ENCODE results near the gene CBFA2T3. TPM values are rescaled to one million over a fixed set of nuclear protein-coding genes. Genes with fewer than 3 reads are reported as not detected.

CBFA2T3 gene
- total RNA-seq, 6 experiments from 2014 or later = not detected

DNA sequence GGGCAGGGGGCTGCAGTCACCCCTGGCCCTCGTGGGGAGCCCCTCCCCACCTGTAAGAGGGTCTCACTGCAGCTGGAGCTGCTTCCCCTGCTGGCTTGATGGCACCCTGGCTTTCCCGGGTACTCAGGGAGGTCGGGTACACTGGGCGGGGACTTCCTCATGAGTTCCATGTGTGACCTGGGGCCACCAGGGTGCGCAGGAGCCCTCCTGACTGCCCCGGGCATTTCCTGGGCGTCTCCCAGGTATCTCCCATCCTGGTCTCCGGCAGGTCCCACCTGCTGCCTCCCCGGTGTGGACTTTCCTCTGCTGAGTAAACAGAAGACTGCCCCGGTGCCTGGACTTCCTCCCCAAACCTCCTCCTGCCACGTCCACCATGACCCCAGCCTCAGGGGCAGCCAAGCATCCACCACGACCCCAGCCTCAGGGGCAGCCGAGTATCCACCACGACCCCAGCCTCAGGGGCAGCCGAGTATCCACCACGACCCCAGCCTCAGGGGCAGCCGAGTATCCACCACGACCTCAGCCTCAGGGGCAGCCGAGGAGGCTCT, 40.9 kb downstream of the CBFA2T3 start:
- TF ChIP-seq, protein P1, sequence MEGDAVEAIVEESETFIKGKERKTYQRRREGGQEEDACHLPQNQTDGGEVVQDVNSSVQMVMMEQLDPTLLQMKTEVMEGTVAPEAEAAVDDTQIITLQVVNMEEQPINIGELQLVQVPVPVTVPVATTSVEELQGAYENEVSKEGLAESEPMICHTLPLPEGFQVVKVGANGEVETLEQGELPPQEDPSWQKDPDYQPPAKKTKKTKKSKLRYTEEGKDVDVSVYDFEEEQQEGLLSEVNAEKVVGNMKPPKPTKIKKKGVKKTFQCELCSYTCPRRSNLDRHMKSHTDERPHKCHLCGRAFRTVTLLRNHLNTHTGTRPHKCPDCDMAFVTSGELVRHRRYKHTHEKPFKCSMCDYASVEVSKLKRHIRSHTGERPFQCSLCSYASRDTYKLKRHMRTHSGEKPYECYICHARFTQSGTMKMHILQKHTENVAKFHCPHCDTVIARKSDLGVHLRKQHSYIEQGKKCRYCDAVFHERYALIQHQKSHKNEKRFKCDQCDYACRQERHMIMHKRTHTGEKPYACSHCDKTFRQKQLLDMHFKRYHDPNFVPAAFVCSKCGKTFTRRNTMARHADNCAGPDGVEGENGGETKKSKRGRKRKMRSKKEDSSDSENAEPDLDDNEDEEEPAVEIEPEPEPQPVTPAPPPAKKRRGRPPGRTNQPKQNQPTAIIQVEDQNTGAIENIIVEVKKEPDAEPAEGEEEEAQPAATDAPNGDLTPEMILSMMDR (IDR thresholded peaks at IDR 0.05) = no peak
- H3K4me3 Mint-ChIP-seq = no peak overlapping the region
- peaks cover 28% of the 10 kb centered on the region for H3K27me3 Mint-ChIP-seq (ENCODE audit: insufficient read depth)
- DNase-seq = no peak
- no peaks in the 10 kb centered on the region for H3K36me3 Mint-ChIP-seq (ENCODE audit: low read depth)
- no peaks in the 10 kb centered on the region for H3K4me1 Mint-ChIP-seq (ENCODE audit: low read depth)
- H3K27ac Mint-ChIP-seq = no peak overlapping the region
- H3K9me3 Mint-ChIP-seq = no peaks in the 10 kb centered on the region

DNA sequence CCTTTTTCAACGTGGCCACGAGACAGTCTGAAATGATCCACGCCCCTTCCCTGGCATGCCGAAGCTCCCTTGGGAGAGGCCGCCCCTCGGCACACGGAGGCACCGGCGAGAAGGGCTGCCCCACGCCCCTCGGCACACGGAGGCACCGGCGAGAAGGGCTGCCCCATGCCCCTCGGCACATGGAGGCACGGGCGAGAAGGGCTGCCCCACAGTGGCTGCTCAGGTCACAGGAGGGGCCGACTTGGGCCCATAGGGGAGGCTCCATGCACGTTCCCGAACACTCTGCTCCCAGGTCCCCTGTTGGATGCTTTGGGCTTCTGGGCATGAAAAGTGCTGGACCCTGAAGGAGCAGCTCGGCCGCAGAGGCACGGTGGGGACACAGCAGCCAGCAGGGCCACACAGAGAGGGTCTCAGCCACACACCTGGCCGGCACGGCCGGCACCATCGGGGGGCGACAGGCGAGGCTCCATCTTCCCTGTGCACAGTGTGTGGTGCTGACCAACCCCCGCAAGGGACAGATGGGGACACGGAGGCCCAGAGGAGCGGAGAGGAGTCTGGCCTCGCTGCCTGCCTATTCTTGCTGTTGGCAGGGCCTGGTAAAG, 42.8 kb downstream of the CBFA2T3 start:
- peaks cover 18% of the 10 kb centered on the region for H3K27me3 Mint-ChIP-seq (ENCODE audit: insufficient read depth)
- DNase-seq = no peak

DNA sequence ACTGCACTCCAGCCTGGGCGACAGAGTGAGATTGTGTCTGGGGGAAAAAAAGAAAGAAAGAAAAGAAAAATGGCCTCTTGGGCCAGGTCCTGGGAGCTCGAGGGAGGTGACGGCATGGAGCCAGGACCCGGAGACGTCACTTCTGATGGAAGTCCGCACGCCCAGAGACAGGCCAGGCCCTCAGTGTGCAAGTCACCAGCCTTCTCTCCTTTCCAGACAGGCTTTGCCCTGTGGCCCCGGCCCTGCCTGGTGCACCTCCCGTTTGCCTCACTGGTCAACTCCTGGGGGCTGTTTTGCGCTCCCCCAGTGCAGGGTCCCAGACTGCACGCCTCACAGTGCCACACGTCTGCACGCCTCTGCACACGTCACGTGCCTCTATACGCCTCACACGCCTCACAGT, 44.1 kb downstream of the CBFA2T3 start:
- H3K27ac Mint-ChIP-seq = no peak overlapping the region
- H3K4me1 Mint-ChIP-seq (ENCODE audit: low read depth) = no peaks in the 10 kb centered on the region
- peaks cover 8% of the 10 kb centered on the region for H3K9me3 Mint-ChIP-seq
- no peak for DNase-seq
- TF ChIP-seq, protein P1 (IDR thresholded peaks at IDR 0.05) = no peak
- peaks cover 15% of the 10 kb centered on the region for H3K27me3 Mint-ChIP-seq (ENCODE audit: insufficient read depth)
- H3K36me3 Mint-ChIP-seq (ENCODE audit: low read depth) = no peaks in the 10 kb centered on the region
- H3K4me3 Mint-ChIP-seq = no peak overlapping the region

More for the DNA sequence above, 42.8 kb downstream of the CBFA2T3 start:
- TF ChIP-seq, protein P1 (IDR thresholded peaks at IDR 0.05) = no peak
- Mint-ChIP-seq H3K9me3 (peaks cover 8% of the 10 kb centered on the region), H3K27ac (no peak overlapping the region), H3K36me3 (ENCODE audit: low read depth) (no peaks in the 10 kb centered on the region), H3K4me1 (ENCODE audit: low read depth) (no peaks in the 10 kb centered on the region), H3K4me3 (no peak overlapping the region)

DNA sequence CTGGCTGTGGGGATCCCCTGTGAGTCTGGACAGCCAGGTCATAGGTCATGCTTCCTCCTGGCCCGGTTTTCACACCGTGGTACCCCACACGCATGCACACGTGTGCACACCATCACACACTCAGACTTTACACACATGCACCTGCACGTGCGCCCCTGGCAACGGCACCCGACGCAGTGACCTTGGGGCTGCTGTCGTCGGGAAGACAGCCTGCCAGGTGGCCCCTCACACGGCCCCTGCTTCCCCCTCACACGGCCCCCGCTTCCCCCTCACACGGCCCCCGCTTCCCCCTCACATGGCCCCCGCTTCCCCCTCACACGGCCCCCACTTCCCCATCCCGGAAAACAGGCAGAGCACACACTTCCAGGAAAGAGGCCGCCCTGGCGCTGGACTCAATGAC, 45.1 kb downstream of the CBFA2T3 start:
- H3K27ac Mint-ChIP-seq = no peak overlapping the region
- TF ChIP-seq, protein P1 (IDR thresholded peaks at IDR 0.05) = no peak
- H3K9me3 Mint-ChIP-seq = peaks cover 8% of the 10 kb centered on the region
- H3K36me3 Mint-ChIP-seq (ENCODE audit: low read depth) = no peaks in the 10 kb centered on the region
- H3K27me3 Mint-ChIP-seq (ENCODE audit: insufficient read depth) = peaks cover 7% of the 10 kb centered on the region
- no peak for DNase-seq
- H3K4me1 Mint-ChIP-seq (ENCODE audit: low read depth) = no peaks in the 10 kb centered on the region
- no peak overlapping the region for H3K4me3 Mint-ChIP-seq

DNA sequence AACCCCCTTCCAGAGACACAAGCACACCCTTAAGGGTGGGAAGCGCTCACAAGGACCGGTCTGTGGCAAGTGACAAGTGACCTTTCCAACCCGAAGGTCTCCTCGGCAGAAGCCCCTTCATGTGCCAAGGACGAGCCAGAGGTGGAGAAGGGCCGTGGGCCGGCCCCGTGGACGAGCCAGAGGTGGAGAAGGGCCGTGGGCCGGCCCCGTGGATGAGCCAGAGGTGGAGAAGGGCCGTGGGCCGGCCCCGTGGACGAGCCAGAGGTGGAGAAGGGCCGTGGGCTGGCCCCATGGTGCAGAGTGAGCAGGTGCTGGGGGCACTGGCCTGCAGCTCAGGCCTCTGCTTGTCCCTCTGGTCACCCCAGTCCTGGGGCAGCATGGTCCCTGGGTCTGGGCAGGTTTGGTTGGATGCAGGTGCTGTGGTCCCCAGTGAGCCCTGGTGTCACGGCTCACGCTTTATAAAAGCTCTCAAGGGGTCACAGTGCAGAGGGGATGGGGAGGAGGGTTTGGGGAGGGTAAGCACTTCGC, 45.6 kb downstream of the CBFA2T3 start:
- no peak for DNase-seq
- Mint-ChIP-seq H3K36me3 (ENCODE audit: low read depth) (no peaks in the 10 kb centered on the region), H3K27ac (no peak overlapping the region), H3K4me3 (no peak overlapping the region), H3K4me1 (ENCODE audit: low read depth) (no peaks in the 10 kb centered on the region), H3K27me3 (ENCODE audit: insufficient read depth) (peaks cover 2% of the 10 kb centered on the region; the same call in 1 of the 2 replicates), H3K9me3 (peaks cover 8% of the 10 kb centered on the region)
- TF ChIP-seq, protein P1 (IDR thresholded peaks at IDR 0.05) = no peak
